ENCODE results near the gene AKR1D1.

- TF ChIP-seq CTCF (conservative IDR thresholded peaks at IDR 0.05 in 1 of 2, IDR thresholded peaks at IDR 0.05 in 1 of 2; ENCODE audit: low read depth in 1 of 2, low read length in 2 of 2) = no peak
- TF ChIP-seq EZH2 (IDR thresholded peaks at IDR 0.05; ENCODE audit: low read length, missing control alignments) = no peak
Measured at GRCh38 chr7:138151731-138152577, 75.7 kb downstream of the AKR1D1 start.
